HG02798 (cell line): ENCODE data around the gene OR2W3.

ENCODE experiments used
- ATAC-seq: cut with Tn5 transposase; IDR thresholded peaks from one replicate; pipeline ENCODE4 v1.9.1; 2021; ENCODE audit warnings: mild to moderate bottlenecking; ENCODE audit not compliant: unreplicated experiment, poor library complexity

OR2W3 gene

GRCh38 chr1:247914941-247915662 is 19.7 kb downstream of the OR2W3 start:
- no peak for ATAC-seq

GRCh38 chr1:247919952-247920351 is 24.6 kb downstream of the OR2W3 start, which contains the start of gene OR2T8:
TSS of gene OR2T8 (plus strand) at chr1:247920252. CDS start at chr1:247921018, 766 bp downstream.
- ATAC-seq = no peak

GRCh38 chr1:247923941-247924340 is 28.6 kb downstream of the OR2W3 start:
- no peak for ATAC-seq

- ATAC-seq = no peak
These were observed 29.5 kb downstream of the OR2W3 start, which contains the start of gene OR2AJ1 for GRCh38 chr1:247924868-247925267. TSS of gene OR2AJ1 (plus strand) at chr1:247924889. CDS start at chr1:247933769, 8,880 bp downstream.

- ATAC-seq = no peak
These were observed 38.6 kb downstream of the OR2W3 start for GRCh38 chr1:247933989-247934388.

GRCh38 chr1:247935781-247936180 is 40.4 kb downstream of the OR2W3 start:
- ATAC-seq = no peak

GRCh38 chr1:247936415-247936814 is 41.0 kb downstream of the OR2W3 start:
- ATAC-seq = no peak

GRCh38 chr1:247936965-247937734 is 41.8 kb downstream of the OR2W3 start:
- ATAC-seq = peak; percentile 100

GRCh38 chr1:247942624-247943023 is 47.2 kb downstream of the OR2W3 start:
- no peak for ATAC-seq
